KOPT-K1 (cell line): ENCODE data around the gene CREB3L4.
A peak's percentile ranks its signal among the peaks of the same experiment; 100 is the strongest.

Experiments used
- H3K27ac ChIP-seq: fragments of 200-600 bp; sonication (generic); 2 replicates; pipeline ENCODE4 v1.5.1; 2016; ENCODE audit warnings: antibody characterized with exemption, mild to moderate bottlenecking, low read depth, low read length; ENCODE audit not compliant: poor library complexity, severe bottlenecking
- H3K36me3 ChIP-seq: fragments of 200-600 bp; sonication (generic); 2 replicates; pipeline ENCODE4 v1.5.1; 2017; ENCODE audit warnings: antibody characterized with exemption, mild to moderate bottlenecking, low read length, moderate library complexity; ENCODE audit not compliant: insufficient read depth
- H3K9me3 ChIP-seq: fragments of 200-600 bp; sonication (generic); 2 replicates; pipeline ENCODE4 v1.5.1; 2017; ENCODE audit warnings: antibody characterized with exemption, low read length, mild to moderate bottlenecking; ENCODE audit not compliant: insufficient read depth, poor library complexity, severe bottlenecking

The CREB3L4 gene

DNA sequence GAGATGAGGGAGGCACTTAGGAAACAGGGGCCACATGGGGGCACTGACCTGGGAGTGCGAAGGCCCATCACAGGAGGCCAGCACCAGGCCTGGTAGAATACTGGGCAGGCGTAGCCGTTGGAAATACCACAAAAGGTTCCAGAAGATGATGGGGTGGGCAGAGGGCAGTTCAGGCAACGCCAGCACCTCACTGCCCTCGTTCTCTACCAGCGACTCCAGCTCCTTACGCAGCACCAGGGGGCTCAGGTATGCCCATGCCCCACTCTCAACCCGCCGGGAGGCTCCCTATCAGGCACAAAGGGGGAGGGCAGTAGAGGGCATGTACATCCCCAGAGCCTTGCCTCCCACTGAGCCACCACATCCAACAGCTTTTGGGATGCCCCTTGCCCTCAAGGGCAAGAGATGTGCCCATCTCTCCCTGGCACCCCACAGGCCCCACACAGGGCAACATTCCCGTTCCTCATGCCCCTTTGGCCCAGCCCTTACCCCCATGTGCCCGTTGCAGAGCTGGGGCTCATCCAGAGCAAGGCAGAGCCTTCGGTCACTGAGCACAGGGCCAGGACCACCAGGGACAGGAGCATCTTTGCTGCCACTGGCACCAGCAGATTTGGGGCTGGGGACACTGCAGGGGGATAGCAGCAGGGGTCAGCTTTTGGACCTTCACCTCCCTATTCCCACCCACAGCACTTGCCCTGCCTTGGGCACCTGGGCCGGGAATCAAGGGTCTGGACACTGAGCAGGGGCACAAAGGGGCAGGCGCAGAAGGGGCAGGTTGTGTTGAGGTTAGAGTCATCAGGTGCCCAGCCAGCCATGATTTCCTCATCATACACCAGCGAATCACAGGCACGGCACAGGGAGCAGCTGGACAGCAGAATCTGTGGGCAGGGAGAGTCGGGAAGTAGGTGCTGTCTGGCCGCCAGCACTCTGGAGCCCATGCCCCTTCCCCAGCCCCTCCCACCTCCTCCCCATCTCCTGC is 35.3 kb upstream of the CREB3L4 start:
- no peaks in the 10 kb centered on the region for H3K9me3 ChIP-seq
- peaks cover 82% of the 10 kb centered on the region for H3K36me3 ChIP-seq
- H3K27ac ChIP-seq = no peak overlapping the region

DNA sequence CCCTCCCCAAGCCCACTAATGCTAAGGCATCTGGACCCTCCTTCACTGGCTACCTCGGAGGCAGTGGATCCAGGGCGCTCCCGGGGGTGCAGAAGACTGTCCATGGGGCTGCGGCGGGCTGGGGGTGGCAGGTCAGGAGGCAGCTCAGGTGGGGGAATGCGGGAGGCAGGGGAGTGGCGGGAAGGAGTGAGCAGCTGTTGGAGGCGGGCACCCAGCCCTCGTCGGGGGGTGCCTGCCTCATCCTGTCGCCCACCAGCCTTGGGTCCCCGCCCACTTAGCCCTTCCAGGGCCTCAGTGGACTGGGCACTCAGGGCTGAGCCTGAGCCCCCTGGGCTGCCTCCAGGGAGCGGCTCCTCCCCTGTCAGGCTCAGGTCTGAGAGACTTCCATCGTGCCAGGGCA is 34.3 kb upstream of the CREB3L4 start:
- Histone ChIP-seq H3K27ac (no peak overlapping the region), H3K9me3 (no peaks in the 10 kb centered on the region), H3K36me3 (peaks cover 88% of the 10 kb centered on the region)

DNA sequence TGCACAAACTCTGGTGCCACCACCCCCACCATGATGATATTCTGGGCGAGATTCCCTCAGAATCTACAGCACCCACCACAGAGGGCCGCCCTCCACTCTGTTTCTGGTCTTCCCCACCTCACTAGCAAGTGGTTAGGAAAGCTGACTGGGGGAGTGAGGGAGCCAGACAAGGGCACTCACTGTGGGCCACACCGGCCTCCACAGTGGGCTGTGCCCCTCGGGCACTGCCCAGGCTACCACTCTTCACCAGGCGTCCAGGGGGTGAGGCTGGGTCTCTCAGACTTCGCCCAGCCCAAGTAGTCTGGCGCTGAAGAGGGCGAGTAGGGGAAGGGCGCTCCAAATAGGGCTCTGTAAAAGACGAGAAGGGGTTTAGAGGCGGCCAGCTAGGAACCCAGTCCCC is 33.7 kb upstream of the CREB3L4 start:
- Histone ChIP-seq H3K36me3 (peaks cover 90% of the 10 kb centered on the region), H3K27ac (no peak overlapping the region), H3K9me3 (no peaks in the 10 kb centered on the region)

DNA sequence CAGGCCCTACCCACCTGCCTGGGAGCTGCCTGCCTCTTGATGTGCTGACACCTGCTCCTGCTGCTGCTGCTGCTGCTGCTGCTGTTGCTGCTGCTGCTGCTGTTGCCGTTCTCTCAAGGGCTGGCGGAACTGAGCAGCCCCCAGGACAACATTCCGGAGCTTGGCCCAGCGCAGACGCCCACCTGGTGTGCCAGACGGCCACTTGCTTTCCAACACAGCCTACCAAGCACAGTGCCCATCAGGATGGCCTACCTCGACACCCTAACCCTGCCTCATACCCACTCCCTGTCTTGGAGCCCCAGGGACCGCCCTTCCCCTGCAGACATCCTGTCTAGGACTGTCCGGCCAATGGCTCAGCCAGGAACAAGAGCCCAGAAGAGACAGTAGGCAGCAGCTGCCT is 33.0 kb upstream of the CREB3L4 start:
- Histone ChIP-seq H3K36me3 (peaks cover 90% of the 10 kb centered on the region), H3K9me3 (no peaks in the 10 kb centered on the region), H3K27ac (no peak overlapping the region)

DNA sequence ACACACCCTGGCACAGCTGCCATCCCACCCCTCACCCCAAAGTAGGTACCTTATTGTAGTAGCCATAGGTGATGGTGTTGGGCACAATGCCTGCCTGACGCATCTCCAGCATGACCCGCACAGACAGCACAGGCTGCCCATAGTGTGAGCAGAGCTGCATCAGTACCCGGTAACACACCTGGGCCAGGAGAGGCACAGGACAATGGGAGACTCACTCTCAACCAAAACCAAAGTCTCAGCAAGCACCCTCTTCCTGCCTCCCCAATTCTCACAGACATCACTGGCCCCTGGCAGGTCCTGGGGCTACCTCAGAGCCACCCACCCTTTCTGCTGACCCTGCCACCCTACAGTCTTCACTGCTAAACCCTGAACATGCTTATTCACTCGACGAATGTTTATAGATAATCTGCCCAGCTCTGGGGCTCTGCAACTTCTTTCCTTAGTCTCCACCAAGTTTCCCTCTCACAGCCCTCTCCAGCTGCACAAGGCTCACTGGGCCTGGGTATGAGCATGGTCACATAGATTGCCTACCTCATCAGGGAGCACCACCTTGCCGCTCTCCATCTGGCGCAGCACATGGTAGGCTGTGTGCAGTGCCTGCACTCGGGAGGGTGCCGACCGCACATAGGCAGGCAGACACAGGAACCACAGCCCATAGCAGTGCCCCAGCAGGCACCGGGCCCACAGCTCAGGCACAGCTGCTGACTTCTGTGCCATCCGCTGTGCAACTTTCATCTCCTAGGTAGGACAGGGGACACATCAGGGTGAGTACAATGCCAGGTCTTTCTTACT is 31.5 kb upstream of the CREB3L4 start:
- Histone ChIP-seq H3K9me3 (no peaks in the 10 kb centered on the region), H3K36me3 (peaks cover 90% of the 10 kb centered on the region), H3K27ac (no peak overlapping the region)

DNA sequence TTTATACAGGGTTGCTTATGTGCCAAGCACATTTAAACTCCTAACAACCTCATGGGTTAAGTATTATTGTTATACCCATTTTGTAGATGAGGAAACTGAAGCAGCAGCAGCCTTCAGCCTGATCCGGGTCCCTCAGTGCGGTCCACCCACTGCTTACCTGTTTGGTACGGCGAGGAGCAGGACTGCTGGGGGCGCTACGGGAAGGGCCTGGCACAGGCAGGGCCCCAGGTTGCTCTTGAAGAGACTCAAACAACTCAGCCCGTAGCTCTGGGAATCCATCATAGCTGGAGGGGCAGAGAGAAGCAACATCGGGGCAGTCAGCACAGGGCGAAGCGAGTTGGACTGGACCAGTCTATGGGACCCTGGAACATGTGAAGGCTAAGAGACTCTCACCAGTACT is 30.4 kb upstream of the CREB3L4 start:
- Histone ChIP-seq H3K36me3 (peaks cover 95% of the 10 kb centered on the region), H3K27ac (no peak overlapping the region), H3K9me3 (no peaks in the 10 kb centered on the region)

DNA sequence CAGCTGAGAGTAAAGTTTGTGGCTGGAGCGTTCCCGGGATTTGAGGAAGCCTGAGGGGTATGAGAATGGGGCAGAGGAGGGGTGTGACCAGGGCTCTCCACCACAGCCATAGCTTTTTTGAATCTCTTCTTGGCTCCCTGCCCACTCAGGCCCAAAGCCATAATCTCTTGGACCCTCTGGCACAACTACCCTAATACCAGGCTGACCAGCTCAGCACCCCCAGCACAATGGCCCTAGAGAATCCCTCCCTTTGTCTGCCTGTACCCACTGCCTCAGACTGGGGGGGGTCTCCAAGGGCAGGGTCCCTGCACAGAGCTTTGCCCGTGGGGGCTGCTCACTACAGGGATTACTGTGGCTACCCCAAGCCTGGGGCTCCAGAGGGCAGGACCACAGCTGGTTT is 28.7 kb upstream of the CREB3L4 start:
- peaks cover 92% of the 10 kb centered on the region for H3K36me3 ChIP-seq
- no peaks in the 10 kb centered on the region for H3K9me3 ChIP-seq
- no peak overlapping the region for H3K27ac ChIP-seq

DNA sequence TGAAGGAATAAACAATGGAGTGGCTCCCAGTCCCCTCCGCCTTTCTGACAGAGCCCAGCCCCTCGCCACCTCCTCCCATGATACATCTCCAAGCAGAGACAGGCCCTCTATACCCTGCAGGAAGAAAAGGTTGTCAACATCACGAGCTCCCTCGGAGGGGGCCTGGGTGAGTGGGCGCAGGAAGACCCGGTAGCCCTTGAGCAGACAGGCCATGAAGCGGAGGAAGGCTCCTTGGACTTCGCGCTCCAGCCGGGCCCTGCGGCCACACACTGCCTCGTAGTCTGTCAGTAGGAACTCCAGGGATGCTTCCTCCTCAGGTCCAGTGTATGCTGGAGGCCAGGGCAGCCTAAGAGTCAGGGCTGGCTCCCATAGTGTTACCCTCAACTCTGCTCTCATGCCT is 28.2 kb upstream of the CREB3L4 start:
- Histone ChIP-seq H3K36me3 (peaks cover 91% of the 10 kb centered on the region), H3K9me3 (no peaks in the 10 kb centered on the region), H3K27ac (no peak overlapping the region)

DNA sequence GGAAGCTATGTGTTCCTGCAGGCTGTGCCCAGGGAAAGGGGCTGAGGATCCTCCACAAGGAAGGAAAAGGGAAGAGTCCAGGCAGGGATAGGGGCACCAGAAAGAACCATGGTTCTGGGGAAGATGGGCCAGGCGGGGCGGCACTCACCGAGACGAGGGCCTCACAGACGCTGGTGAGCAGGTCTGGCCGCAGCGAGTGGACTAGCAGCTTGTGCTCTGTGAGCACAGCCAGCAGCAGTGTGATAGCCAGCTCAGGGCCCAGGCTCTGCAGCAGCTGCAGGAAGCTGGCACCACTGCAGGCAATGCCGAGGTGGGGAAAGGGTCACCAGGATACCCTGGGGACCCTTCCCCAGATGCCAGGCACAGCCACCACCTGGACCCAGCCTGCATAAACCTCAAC is 26.9 kb upstream of the CREB3L4 start:
- H3K36me3 ChIP-seq = peaks cover 78% of the 10 kb centered on the region
- no peak overlapping the region for H3K27ac ChIP-seq

DNA sequence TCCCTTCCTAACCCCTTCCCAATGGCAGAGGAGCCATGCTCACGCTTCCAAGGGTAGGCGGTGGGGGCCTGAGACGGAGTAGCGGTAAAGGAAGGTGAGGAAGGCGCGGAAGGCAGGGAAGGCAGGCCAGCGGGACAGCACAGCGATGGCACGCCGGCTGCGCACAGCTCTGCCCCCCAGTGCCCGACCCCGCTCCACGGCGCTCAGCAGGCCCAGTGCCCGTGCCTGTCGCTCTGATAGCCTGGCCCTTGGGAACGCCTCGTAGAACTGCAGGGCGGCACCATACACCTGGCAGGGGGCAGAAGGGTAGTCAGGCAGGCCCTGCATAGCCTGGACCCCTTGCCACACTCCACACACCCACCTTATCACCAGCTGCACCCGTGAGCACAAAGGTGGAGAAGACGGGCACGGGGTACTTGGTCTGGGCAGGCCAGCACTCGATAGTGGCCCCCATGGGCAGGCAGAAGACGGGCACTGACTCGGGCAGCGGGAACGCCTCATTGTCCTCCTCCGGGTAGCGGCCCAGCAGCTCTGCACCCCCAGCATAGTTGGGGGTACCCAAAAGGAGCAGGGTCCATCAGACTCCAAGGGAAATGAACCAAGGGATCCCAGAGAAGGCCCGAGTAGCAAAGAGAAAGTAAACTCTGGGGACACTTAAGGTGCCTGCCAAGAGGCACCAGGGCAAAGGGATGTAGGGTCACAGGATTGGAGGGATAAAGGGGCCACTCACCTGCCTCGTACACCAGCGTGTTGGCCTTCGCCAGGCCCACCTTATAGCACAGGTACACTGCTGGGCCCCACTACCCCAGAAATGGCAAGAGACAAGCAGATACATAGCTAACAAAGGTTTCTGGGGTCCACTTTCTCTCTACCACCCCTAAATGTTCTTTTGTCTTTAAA is 25.6 kb upstream of the CREB3L4 start:
- Histone ChIP-seq H3K36me3 (peaks cover 65% of the 10 kb centered on the region), H3K9me3 (no peaks in the 10 kb centered on the region), H3K27ac (no peak overlapping the region)

More for the DNA sequence above, 26.9 kb upstream of the CREB3L4 start:
- no peaks in the 10 kb centered on the region for H3K9me3 ChIP-seq

DNA sequence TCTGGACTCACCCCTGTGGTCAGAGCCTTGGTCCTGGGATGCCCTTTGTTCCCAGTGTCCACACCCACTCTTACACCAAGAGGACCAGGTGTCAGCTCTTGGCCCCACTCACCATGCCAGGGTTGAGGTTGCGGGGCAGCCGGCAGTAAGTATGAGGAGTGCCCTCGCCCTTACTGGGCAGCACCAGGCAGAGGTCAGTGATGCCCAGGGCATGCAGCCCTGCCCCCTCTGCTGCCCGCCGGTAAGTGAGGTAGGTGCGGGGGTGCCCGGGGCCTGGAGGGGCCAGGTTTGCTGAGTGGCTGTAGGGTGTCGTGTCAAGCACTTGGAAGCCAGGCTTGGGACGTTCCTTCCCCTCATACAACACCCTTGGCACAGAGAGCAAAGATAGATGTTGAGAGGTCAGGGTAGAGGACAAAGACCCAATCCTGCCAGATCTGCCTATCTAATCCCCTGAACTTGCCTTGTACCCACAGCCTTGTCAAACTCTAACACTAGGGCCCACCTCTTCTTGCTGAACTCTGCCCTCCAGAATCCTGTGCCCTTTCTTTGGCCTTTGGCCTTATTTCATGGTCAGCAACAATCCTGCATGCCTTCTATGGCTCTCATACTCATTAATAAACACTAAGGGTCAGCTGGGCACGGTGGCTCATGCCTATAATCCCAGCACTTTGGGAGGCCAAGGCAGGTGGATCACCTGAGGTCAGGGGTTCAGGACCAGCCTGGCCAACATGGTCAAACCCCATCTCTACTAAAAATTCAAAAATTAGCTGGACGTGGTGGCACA is 24.7 kb upstream of the CREB3L4 start:
- no peak overlapping the region for H3K27ac ChIP-seq
- H3K36me3 ChIP-seq = peaks cover 60% of the 10 kb centered on the region
- H3K9me3 ChIP-seq = no peaks in the 10 kb centered on the region

DNA sequence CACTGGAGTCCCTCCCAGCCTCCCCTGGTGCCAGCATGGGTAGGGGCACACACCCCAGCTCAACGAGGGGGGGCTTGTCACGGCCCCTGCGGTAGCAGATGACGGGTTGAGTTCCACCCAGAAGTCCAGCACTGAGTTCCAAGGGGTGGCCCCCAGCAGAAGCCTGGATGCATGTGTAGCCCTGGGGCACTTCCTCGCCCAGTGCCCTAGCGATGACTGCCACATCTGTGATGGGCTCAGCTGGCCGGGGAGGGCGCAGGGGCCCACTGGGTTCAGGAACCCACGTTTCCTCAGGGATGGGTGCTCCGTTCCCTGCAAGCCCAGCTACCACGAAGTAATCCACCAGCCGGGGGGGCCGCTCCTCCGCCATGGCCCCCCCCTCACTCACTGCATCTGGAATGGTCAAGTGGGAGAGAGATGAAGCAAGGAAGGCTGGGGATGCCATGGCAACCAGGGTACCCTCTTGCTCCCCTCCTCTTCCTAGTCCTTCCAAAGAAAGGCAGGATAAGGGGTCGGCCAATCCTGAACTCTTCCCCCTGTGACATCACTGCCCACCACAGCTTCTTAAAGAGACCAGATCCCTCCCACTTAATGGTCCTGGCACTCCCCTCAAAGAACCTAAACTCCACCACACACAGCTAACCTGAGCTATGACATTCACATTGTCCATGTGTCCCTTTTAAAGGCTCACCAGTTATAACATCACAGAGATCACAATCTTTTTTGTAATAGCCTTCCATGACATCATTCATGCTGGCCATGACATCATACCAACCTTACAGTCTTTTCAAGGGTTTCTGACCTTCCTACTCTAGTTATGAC is 23.5 kb upstream of the CREB3L4 start:
- Histone ChIP-seq H3K36me3 (peaks cover 65% of the 10 kb centered on the region), H3K27ac (peak overlapping the region; percentile 86), H3K9me3 (no peaks in the 10 kb centered on the region)

DNA sequence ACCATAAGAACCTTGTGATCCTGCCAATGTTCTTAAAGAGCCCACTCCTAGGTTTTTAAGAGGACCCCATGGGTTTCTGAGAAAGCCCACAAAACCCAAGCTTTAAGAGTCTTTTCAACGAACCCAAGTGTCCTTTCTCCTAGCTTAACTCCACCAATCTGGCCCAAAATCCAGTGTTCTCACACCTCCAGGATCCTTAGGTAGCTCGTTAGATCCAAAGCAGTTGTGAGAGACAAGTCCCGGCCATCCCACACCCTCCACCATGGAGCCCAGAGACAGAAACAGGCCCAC is 22.9 kb upstream of the CREB3L4 start:
- Histone ChIP-seq H3K36me3 (peaks cover 65% of the 10 kb centered on the region), H3K9me3 (no peaks in the 10 kb centered on the region)

More for the DNA sequence above, 22.9 kb upstream of the CREB3L4 start:
- peak overlapping the region; percentile 86 for H3K27ac ChIP-seq
